ENCODE data around the gene WDR64.
"Not testable (repeated sequence)": the region's sequence is repeated elsewhere in the genome, so short reads cannot be mapped to it uniquely, and the experiment has no call there.

The WDR64 gene

DNA sequence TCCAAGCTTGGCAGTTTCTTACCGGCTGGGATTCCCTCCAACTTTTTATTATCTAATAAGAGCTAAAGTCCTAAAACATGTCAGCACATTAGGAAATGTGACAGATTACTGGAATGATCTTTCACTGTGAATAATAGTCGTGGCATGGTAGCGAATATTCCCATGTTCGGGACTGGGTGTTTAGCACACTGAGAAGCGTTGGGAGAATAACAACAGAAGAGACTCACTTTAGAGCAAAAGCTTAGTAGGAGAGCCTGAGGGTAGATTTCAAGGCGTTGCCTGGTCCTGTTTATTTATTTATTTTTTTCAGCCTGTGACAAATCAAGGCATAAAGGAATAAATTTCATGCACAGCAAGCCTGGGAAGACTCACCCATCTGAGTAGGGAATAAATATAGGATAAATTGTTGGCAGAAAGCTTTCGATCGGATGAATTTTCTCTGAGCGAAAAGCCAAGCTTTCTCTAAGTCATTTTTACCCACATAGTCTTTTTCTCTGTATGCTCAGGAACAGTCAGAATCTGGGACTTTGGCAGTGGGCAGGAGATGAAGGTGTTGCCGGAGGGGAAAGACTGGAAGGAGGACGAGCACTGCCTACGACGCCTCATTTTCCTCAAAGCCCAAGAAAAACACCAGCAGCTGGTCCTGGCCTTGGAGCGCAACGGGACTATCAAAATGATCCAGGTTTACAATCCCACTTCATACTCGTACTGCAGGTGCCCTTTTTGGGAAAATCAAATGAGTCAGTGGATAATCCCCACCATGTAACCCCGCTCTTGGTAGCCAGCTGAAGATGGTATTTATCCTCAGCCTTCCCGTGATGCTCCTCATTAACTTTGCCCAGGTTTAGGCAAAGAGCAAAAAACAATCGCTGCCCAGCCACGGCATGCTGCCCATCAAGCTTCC lies 97.2 kb downstream of the WDR64 start:
- DNase-seq, result no peak

DNA sequence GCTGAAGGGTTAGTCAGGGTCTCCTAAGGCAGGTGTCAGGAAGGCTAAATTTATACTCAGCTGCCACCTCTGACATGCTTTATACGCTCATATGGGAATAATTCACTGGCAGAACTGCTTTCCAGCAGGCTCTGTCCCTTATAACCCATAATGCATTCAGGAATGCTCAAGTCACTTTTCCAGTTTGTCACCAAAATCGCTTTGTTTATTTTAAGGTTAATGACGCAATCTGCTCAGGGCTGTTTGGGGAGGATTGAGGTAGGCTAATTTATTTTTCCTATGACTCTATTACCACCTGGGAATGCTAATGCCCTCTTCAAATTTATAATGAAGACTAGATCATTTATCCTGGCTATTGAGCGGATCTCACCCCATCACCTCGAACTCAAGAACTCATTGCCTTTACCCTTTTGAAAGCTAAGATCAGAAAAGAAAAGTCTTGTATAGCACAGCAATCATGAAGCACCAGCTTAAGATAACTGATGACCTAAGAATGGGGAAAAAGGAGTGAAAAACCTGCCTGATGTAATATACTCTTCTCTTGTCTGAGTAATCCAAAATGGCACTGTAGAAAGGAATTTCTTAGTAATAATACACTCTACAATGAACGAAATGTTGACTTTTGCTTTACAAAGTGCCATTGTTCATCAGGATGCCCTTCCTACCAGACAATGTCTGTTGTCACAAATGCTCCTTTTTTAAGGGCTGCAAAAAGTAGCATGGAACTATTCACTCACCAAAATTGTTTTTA lies 98.0 kb downstream of the WDR64 start:
- DNase-seq, result no peak

DNA sequence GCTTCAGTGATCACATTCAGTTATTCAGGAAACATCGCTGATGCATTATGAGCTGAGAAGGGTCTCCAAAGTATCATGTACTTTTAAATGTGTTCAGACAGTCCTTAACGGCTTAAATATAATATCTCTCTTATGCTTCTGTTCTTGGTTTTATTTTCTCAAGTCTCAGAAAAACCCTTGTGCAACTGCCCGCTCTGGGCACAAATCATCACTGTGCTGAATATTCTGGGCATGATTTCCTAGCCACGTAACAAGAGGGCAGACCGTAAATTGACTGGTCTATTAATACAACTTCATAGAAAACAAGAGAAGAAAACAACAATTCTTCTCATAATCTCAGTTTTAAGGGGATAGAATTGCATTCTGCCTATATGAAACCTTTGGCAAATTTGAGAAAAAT lies 99.4 kb downstream of the WDR64 start:
- DNase-seq, result no peak

DNA sequence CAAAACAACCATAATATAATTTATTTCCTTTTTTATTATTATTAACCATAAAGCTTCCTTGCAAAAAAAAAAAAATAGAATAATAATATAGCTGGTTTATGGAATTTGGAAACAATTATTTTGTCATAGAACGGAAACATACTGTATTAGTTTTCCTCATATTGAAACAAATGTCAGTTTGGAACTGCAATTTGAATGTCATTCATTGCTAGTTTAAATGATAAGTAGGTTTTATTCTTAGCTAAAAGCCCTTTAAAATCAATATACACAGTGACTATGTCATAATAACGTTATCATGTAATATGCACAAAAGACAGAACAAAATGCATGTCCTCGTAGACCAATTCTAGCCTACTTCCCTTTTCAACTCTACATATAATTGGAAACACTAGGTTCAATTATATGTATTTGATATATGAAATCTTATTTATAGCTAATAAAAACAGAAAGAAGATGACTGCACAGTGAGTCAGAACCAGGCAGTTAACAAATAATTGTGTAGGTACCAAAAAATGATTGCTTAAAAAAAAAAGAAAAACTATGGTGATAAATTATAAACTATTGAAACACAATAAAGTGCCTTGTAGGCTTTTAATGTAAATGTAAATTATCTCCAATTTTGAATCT lies 110.7 kb downstream of the WDR64 start:
- no peak for DNase-seq

DNA sequence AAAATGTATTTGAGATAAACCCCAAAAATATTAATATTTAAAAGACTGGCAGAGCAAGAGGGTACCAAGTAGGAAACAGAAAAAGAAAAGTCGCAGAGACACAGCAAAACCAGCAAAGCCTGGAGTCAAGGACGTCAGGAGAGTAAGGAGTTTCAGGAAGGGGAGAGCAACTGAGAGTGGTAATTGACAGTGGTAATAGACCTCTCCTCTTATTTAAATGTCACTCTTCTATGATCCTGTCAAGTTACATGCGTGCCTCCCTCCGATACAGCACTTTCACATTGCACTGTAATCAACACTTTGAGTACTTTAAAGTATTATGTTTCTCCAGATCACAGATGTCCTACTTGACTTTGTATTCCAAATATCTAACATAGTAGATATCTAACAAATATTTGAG lies 113.3 kb downstream of the WDR64 start:
- no peak for DNase-seq

DNA sequence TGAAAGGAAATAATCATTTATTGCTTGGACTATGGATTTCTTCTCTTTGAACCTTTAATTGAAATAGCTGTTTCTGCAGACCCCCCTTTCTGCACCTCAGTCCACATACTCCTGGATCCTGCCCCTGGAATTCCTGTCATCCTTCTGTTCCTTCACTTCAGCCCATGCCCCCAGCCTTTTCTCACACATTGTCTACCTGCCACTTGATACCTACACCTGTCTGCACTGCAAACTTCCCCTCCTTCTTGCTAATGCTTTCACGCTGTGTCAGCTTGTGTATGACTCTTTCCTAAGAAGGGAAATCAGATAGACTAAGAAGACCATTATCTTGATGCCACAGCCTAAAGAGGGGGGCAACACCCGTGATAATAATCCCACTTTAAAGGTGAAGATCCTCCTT lies 115.7 kb downstream of the WDR64 start:
- no peak for DNase-seq

DNA sequence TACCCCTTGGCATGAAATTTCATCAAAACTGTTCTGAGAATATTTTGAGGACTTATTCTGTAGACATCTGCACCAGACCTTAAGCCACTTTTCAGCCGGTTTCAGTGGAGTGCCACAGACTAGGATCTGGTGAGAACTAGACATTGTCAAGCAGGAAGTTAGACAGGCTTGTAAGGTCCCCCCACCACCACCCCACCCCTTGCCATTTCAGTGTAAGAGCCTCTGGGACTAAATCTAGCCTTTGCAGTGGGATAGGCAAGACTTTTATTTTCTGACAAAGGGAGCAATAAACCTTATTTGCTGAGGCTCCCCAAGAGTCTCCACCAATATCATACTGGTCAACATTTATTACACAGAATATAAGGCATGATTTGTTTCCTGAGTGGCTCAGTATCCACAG lies 118.0 kb downstream of the WDR64 start:
- no peak for DNase-seq

DNA sequence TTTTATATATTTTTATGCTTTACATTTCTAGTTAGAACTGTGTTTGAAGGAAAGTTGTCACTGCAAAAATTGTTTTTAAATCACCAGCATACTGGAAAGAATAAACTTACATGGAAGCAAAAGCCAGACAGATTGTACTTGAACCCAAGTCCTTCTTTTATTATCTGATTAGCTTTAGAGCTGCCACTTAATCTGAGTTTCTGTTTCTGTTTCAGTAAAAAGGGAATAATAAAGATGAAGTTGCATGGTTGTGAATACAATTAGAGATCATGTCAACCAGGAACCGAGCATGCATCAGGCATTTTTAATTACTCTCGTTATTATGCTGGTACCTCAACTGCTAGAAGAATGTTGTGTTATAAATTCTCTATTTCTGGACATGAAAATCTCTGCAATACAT lies 119.0 kb downstream of the WDR64 start:
- DNase-seq, result no peak

DNA sequence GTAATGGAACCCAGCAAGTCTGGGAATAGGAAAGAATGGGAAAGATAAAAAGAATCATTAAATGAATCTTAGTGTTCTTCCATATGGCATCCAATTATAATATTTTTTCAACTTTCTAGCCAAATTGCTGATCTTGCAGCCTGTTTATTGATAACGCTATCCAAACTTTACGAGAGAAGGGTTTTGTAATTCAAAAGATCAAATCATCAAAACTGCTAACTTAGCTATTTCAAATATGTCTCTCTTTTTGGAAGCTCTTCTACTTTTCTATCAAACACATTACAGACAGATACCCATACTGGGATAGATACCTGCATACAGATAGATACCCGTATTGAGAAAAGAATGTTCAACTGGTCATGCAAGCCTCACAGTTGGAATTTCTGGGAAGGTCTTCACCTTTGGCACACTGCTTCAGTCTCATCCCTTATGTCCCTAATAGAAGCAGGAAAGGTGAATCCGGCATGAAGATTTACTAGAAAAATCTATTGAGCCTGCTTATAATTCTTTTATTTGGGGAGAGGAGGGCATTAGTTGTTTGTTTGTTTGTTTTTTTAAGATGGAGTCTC lies 120.9 kb downstream of the WDR64 start:
- no peak for DNase-seq

DNA sequence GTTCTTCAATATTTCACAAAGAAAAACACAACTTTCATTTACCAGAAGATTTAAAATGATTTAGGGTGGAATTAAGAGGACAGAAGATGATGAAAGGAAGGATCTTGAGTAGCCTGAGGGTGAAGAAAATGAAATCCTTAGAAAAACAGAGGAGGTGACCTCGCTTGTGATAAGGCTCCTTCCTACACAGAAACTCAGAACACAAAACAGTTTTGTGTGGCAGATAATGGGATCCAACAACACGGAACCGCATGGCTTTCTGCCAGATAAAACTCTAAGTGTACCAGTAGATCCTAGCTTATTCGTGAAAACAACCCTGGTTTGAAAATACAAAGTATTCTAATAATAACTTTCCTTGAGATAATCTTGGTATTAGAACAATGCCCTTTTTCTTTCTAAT lies 121.9 kb downstream of the WDR64 start:
- no peak for DNase-seq

DNA sequence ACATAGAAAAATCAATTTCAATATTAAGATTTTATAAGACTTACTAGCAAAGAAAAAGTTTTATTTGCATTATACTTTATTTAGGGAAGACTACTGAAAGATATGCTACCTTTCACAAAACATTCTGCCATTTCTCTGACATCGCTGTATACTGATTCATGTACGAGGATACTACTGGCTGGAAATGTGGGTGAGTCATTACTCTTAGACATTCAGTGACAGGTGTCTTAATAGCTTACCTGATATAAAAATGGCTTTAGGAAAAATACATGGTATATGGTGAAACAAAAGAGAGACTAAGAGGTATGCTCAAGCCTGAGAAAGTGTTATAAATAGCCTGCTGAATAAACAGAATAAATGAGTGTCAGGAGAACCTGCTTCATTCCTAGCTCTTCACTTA lies 122.9 kb downstream of the WDR64 start:
- DNase-seq, result no peak

DNA sequence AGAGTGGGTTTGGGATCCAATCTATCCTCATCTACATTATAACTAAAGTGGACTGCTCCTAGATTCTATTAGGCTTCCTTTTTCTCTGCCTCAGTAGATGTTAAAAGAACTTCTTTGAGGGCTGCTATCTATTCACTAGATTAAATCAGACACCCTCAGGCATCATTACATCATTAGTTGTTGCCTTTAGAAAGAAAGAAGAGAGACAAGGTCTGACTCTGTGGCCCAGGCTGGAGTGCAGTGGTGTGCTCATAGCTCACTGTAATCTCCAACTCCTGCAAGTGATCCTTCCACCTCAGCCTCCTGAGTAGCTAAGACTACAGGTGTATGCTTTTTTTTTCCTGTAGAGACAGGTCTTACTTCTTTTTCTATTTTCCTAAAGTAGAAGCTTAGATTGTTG lies 124.8 kb downstream of the WDR64 start:
- no peak for DNase-seq

DNA sequence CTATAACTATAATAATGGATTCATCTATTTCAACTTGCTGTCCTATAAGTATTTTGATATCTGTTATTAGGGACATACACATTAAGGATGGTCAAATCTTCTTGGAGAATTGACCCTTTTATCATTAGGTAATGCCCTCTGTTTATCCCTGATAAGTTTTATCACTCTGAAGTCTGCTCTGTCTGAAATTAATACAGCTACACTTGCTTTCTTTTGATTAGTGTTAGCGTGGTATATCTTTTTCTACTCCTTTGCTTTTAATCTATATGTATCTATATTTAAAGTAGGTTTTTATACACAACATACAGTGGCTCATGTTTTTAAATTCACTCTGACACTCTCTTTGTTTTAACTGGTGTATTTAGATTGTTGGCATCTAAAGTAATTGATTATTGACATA lies 126.0 kb downstream of the WDR64 start:
- DNase-seq, result no peak

DNA sequence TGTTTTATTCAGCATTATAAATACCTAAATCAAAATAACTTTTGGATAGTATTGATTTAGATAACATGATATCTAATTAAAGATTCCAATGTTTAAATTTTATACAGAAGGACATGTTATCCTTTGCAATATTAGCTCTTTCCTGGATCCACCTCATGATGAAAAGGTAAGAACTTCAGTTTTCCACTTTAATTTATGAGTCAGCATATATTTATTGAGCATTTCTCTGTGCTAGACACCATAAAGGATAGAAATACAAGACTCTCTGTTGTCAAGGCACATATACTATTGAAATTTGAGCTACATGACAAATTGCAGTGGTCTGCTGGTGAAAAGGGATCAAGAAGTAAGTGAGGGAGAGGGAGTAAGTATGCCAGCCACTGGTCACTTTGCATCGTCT lies 127.8 kb downstream of the WDR64 start:
- no peak for DNase-seq

DNA sequence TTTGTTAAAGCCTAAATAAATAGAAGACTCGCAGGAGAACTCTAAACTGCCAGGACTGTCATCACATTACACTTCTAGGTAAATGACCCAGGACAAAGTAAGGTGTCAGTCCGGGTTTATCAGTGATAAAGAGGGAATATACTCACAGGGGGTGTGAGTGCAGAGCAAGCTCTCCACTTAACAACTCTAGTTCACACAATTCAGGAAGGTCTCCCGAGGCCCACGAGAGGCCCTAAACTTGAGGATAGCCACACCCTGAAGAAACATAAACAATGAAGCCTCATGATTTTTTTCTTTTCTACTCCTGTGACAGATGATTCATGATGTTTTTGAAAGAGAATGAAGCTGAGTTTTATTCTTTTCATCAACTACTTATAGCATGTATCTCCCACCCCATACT lies 130.3 kb downstream of the WDR64 start:
- DNase-seq, result no peak

DNA sequence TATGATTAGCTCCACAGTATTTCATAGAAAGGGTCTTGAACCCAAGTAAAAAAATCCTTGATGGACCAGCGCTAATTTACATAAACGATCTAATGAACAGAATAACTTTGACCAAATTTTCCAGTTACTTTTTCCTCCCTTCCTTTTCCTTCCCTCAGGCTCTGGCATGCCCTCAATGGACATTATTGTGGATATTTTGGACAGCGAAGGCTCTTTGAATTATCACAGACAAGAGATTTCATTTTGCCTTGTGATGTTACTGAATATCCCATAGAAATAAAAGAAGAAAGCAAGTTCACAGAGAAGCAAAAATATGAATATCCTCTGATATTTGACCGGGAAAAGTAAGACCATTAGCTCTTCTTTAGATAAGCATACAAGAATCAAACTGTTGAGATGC lies 135.6 kb downstream of the WDR64 start:
- DNase-seq, result no peak

DNA sequence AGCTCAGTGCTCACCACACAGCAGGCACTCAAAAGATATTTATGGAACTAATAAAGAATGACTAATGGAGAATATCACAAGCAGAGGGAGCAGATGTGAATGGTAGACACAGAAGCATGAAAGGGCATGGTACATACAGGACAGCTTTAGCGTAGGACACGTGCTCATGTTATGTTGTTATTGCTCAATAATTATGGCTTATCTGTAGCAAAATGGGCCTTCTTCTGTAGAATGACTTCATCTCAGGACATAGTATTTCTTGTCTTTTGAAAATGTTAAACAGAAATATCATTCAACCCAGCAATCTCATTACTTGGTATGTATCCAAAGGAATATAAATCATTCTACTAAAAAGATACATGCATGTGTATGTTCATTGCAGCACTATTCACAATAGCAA lies 137.0 kb downstream of the WDR64 start:
- DNase-seq, result no peak

DNA sequence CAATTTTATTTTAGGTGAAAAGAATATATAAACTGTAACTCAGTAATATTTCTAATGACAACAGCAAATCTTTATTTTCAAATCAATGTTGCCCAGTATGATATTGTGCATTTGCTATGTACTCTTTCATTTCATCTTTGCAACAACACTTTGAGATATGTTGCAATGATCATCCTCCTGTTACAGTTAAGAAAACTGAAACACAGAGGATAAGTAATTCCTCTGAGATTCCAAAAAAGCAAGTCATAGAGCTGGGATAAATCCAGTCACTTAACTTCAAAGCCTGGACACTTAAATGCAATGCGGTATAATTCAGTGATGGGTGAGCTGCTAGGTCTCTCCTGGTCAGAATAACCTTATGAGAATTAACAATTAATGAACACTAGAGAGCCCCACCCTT lies 147.3 kb downstream of the WDR64 start:
- DNase-seq, result no peak

DNA sequence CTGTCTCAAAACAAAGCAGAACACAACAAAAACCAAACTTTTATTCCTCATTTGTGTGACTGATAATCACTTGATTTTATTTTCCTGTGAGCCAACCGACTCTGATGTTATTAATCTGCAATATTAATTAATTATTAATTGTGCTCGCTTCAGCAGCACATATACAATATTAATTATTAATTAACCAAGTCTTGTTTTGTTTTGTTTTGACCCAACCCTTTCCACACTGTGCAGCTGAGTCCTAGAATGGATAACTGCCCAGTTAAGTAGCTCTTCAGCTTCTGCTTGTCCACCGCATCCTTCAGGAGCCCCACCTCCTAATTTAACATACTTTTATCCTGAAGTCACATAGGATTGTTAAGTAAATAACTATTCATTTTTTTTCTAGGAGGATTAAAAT lies 148.6 kb downstream of the WDR64 start:
- no peak for DNase-seq

DNA sequence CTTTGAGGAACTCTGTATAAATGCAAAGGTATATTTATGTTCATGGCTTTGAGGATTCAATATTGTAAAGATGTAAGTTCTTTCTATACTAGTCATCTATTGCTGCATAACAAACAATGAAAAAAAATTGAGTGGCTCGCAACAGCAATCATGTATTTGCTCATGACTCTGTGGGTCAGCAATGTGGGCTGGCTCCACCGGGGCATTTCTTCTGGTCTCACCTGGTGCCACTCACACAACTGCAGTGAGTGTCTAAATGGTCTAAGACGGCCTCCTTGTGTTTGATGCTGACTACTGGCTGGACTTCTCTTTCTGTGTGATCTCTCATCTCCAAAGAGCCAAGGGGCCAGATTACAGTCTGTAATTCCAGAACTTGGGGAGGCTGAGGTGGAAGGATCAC lies 150.8 kb downstream of the WDR64 start:
- DNase-seq, result no peak

DNA sequence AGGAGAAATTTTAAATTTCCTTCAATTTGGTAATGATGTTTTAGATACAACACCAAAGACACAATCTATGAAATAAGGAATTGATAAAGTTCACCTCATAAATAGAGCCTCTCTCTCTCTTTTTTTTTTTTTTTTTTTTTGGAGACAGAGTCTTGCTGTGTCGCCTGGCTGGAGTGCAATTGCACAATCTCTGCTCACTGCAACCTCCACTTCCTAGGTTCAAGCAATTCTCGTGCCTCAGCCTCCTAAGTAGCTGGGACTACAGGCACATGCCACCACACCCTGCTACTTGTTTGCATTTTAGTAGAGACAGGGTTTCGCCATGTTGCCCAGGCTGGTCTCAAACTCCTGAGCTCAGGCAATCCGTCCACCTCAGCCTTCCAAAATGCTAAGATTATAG lies 152.6 kb downstream of the WDR64 start:
- not testable (repeated sequence) for DNase-seq

DNA sequence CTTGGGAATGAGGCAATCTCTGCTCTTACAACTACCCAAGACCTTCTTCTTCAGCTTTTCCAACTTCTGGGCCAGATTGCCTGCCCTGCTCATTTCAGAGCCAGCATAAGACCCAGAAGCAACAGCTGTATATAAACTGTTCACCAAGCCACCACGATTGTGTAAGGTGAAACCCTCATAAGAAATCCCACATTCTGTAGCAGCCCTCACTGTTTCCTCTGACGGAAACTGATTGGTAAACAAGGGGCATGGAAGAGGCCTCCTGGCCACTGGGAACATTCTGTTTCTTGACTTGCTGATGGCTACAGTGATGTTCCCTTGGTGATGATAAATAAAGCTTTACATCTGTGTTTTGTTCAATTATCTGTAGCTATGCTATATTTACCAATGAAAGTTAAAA lies 156.2 kb downstream of the WDR64 start:
- no peak for DNase-seq

DNA sequence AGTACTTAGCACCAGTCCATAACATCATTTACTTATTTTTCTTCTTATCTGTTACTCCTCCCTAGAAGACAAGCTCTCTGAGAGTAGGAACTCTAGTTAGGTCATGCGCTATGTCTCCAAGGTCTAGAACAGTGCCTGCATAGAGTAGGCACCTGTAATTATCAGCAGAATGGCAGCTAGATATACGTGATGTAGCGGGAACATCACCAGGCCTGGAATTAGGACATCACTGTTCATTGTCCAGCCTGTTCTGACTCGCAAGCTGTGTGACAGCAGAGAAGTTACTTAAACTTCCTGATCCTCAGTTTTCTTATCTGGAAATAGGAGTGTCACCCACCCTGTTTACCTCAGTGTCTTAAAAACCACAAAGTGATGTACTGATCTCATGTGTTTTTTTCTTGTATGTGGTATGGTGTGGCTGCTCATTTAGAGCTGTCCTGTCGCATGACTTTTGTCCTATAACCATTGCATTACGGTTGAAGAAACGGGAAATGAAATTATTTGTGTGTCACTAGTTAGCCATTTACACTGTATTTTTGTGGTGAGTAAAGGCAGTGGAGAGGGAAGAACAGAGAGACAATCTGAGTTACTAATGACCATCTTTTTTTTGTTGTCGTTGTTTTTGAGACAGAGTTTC lies 158.8 kb downstream of the WDR64 start:
- DNase-seq, result no peak
